ENCODE results near the gene DYSF.

- TF ChIP-seq, protein P1, sequence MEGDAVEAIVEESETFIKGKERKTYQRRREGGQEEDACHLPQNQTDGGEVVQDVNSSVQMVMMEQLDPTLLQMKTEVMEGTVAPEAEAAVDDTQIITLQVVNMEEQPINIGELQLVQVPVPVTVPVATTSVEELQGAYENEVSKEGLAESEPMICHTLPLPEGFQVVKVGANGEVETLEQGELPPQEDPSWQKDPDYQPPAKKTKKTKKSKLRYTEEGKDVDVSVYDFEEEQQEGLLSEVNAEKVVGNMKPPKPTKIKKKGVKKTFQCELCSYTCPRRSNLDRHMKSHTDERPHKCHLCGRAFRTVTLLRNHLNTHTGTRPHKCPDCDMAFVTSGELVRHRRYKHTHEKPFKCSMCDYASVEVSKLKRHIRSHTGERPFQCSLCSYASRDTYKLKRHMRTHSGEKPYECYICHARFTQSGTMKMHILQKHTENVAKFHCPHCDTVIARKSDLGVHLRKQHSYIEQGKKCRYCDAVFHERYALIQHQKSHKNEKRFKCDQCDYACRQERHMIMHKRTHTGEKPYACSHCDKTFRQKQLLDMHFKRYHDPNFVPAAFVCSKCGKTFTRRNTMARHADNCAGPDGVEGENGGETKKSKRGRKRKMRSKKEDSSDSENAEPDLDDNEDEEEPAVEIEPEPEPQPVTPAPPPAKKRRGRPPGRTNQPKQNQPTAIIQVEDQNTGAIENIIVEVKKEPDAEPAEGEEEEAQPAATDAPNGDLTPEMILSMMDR (conservative IDR thresholded peaks at IDR 0.05): no peak
- no peak for TF ChIP-seq ZFX (IDR thresholded peaks at IDR 0.05)
Measured at GRCh38 chr2:71468279-71469015, 15.1 kb downstream of the DYSF start.

Measured in C4-2B (cell line).